HL-60 (cell line): ENCODE measurements around the gene DHX30.

Source experiments
- DNase-seq, 2 experiments: peaks; one replicate each; pipeline ENCODE4 v3.0.0-alpha.2; 2010 to 2020; ENCODE audit warnings: low read depth in 1 of 2, low spot score in 1 of 2
- H3K27ac ChIP-seq: fragments of 250-450 bp; sonication (Bioruptor Pico); replicated peaks from 2 replicates; pipeline ENCODE4 v1.5.1; 2020; ENCODE audit warnings: mild to moderate bottlenecking, moderate library complexity
- H3K27me3 ChIP-seq: fragments of 250-450 bp; sonication (Bioruptor Pico); 2 replicates; pipeline ENCODE4 v1.5.1; 2021; ENCODE audit warnings: mild to moderate bottlenecking, moderate library complexity; ENCODE audit not compliant: insufficient read depth, poor library complexity, severe bottlenecking
- H3K4me3 ChIP-seq: replicated peaks from 2 replicates; pipeline ENCODE4 v1.5.1; 2011; ENCODE audit warnings: mild to moderate bottlenecking, control low read depth, low read length; ENCODE audit not compliant: insufficient read depth
- GABPA ChIP-seq: IDR thresholded peaks from 2 replicates; pipeline ENCODE4 v1.6.1; 2012; ENCODE audit warnings: low read depth
- POLR2AphosphoS5 ChIP-seq: IDR thresholded peaks from 2 replicates; pipeline ENCODE4 v1.6.1; 2012; ENCODE audit warnings: low read depth
- REST ChIP-seq: IDR thresholded peaks from 2 replicates; pipeline ENCODE4 v1.6.1; 2012; ENCODE audit warnings: low read depth; ENCODE audit not compliant: insufficient replicate concordance
- SPI1 ChIP-seq: IDR thresholded peaks from 2 replicates; pipeline ENCODE4 v1.6.1; 2012; ENCODE audit warnings: low read depth, mild to moderate bottlenecking, borderline replicate concordance
- TF ChIP-seq, protein P1 (sequence below): IDR thresholded peaks from one replicate; pipeline ENCODE4 v1.5.1; 2011; ENCODE audit warnings: low read length, control low read depth, inconsistent platforms; ENCODE audit not compliant: insufficient read depth

DHX30 gene

DNA sequence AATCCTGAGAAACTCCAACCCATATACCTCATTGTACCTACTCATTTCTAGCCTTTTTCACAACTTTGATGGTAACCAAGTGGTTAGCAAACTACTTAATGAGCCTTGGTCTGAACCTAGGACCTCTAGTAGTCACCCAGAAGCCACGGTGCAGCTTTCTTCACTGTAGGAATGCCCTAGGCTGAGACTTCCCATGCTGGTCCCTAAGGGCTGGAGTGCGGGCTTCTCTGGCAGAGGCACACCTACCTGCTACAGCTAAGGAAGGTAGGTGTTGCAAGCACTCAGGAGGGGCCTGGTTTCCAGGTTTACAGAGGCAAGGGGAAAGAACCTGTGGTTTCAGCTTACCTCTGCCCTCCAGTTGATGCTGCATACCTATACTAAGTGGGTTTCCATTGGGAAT is 65.4 kb downstream of the DHX30 start:
- Histone ChIP-seq H3K27me3 (no peaks in the 10 kb centered on the region), H3K27ac (no peak overlapping the region), H3K4me3 (no peak overlapping the region)
- TF ChIP-seq SPI1 (no peak), GABPA (no peak), REST (no peak)
- TF ChIP-seq, protein P1, sequence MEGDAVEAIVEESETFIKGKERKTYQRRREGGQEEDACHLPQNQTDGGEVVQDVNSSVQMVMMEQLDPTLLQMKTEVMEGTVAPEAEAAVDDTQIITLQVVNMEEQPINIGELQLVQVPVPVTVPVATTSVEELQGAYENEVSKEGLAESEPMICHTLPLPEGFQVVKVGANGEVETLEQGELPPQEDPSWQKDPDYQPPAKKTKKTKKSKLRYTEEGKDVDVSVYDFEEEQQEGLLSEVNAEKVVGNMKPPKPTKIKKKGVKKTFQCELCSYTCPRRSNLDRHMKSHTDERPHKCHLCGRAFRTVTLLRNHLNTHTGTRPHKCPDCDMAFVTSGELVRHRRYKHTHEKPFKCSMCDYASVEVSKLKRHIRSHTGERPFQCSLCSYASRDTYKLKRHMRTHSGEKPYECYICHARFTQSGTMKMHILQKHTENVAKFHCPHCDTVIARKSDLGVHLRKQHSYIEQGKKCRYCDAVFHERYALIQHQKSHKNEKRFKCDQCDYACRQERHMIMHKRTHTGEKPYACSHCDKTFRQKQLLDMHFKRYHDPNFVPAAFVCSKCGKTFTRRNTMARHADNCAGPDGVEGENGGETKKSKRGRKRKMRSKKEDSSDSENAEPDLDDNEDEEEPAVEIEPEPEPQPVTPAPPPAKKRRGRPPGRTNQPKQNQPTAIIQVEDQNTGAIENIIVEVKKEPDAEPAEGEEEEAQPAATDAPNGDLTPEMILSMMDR: no peak
- DNase-seq: no peak

DNA sequence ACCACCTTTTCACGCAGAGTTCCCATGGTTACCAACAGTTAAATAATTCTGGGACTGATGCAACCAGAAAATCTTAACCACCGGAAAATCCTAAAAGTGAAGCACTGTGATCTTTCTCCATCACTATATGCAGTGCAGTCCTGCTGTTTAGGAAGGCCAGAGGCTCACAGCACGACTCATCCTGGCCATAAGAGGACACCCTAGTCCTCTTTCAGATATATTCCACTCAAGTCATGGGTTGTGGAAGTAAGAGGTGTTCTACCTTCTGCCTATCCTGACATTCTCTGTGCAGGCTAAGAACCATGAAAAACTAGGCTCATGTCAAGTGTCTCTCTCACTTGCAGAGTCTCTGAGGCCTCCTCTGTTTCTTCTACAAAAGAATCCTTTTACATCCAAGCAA is 67.2 kb downstream of the DHX30 start:
- Histone ChIP-seq H3K4me3 (no peak overlapping the region), H3K27me3 (no peaks in the 10 kb centered on the region), H3K27ac (no peak overlapping the region)
- DNase-seq: no peak
- TF ChIP-seq GABPA (no peak), POLR2AphosphoS5 (no peak), SPI1 (no peak), REST (no peak)
- TF ChIP-seq, protein P1: no peak

DNA sequence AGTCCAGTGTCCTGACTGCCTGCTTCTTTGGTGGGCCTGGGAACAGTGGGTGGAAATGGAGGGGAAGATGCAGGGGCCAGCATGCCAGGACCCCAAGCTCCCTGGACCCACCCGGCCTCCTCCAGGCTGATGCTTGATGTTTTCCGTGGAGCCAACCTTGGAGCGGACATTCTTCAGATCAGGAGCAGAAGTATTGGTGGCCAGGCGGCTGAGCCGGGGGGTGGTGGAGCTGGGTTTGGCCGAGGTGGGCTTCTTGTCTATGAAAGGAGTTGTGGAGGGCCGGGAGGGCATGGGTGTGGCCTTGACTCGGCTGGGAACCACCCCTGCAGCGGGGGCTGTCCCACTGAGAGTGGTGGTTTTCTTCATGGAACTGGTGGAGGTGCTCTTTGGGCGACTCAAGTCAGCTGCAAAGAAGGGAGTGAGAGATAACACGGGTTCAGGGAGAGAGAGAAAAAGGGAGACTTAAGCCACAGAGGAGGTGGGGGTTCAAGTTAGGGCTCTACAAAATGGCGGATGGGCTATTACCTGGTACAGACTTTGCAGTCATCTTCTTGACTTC is 67.8 kb downstream of the DHX30 start:
- Histone ChIP-seq H3K4me3 (no peak overlapping the region), H3K27ac (no peak overlapping the region), H3K27me3 (no peaks in the 10 kb centered on the region)
- no peak for TF ChIP-seq GABPA
- TF ChIP-seq POLR2AphosphoS5: no peak
- TF ChIP-seq REST: no peak
- no peak for TF ChIP-seq SPI1
- TF ChIP-seq, protein P1: no peak
- DNase-seq: no peak
